HepG2 (cell line): ENCODE measurements around the gene SMTNL2. TPM values are rescaled to one million over a fixed set of nuclear protein-coding genes. Genes with fewer than 3 reads are reported as not detected.

ENCODE experiments used
- BHLHE40 ChIP-seq: IDR thresholded peaks from 2 replicates; pipeline ENCODE4 v1.6.1; 2011; ENCODE audit warnings: low read length, improper control_type of control experiment
- CC2D1A ChIP-seq: sonication (generic); formaldehyde crosslinking; IDR thresholded peaks from 2 replicates; pipeline ENCODE4 v1.8.1; 2023; ENCODE audit warnings: mild to moderate bottlenecking, missing genetic modification reagents
- CHCHD3 ChIP-seq: sonication (generic); formaldehyde crosslinking; IDR thresholded peaks from 2 replicates; pipeline ENCODE4 v1.8.0; 2022; ENCODE audit warnings: mild to moderate bottlenecking, missing genetic modification reagents, moderate library complexity
- DR1 ChIP-seq: sonication (generic); formaldehyde crosslinking; IDR thresholded peaks from 2 replicates; pipeline ENCODE4 v1.8.0; 2021; ENCODE audit warnings: mild to moderate bottlenecking, missing genetic modification reagents, inconsistent platforms
- GTF3A ChIP-seq: sonication (generic); formaldehyde crosslinking; conservative IDR thresholded peaks from 2 replicates; pipeline ENCODE4 v1.4.0; 2020; ENCODE audit warnings: mild to moderate bottlenecking, missing genetic modification reagents
- MYNN ChIP-seq: sonication (generic); formaldehyde crosslinking; IDR thresholded peaks from 2 replicates; pipeline ENCODE4 v1.4.0; 2020; ENCODE audit warnings: mild to moderate bottlenecking, low read depth, missing genetic modification reagents
- NCOR1 ChIP-seq: fragments of 200-600 bp; sonication (generic); IDR thresholded peaks from 2 replicates; pipeline ENCODE4 v1.7.0; 2017; ENCODE audit warnings: antibody characterized with exemption, low read length, borderline replicate concordance
- PHF21A ChIP-seq: sonication (generic); formaldehyde crosslinking; IDR thresholded peaks from 2 replicates; pipeline ENCODE4 v1.5.0; 2020; ENCODE audit warnings: mild to moderate bottlenecking, missing genetic modification reagents
- PHF5A ChIP-seq: IDR thresholded peaks from one replicate; pipeline ENCODE4 v1.6.1; 2018; ENCODE audit warnings: low read depth, missing genetic modification reagents; ENCODE audit not compliant: unreplicated experiment
- PLRG1 ChIP-seq: fragments of 450-650 bp; conservative IDR thresholded peaks from 2 replicates; pipeline ENCODE4 v1.6.1; 2016
- RFX1 ChIP-seq: fragments of 450-650 bp; IDR thresholded peaks from 2 replicates; pipeline ENCODE4 v1.6.1; 2017
- SMARCC2 ChIP-seq: fragments of 450-650 bp; IDR thresholded peaks from 2 replicates; pipeline ENCODE4 v1.6.1; 2017; ENCODE audit warnings: antibody characterized with exemption, mild to moderate bottlenecking
- TGIF2 ChIP-seq: IDR thresholded peaks from 2 replicates; pipeline ENCODE4 v1.6.1; 2016; ENCODE audit warnings: control low read depth, missing compliant biosample characterization
- ZNF224 ChIP-seq: sonication (generic); formaldehyde crosslinking; IDR thresholded peaks from 2 replicates; pipeline ENCODE4 v1.5.0; 2020; ENCODE audit warnings: mild to moderate bottlenecking, missing genetic modification reagents
- ZNF496 ChIP-seq: sonication (generic); formaldehyde crosslinking; IDR thresholded peaks from 2 replicates; pipeline ENCODE4 v1.8.1; 2023; ENCODE audit warnings: mild to moderate bottlenecking, moderate library complexity, missing genetic modification reagents; ENCODE audit not compliant: insufficient replicate concordance
- ZNF790 ChIP-seq: sonication (generic); formaldehyde crosslinking; IDR thresholded peaks from 2 replicates; pipeline ENCODE4 v1.8.0; 2022; ENCODE audit warnings: missing genetic modification reagents, mild to moderate bottlenecking, borderline replicate concordance
- polyA plus RNA-seq, 8 experiments: library from polyadenylated mRNA; depleted of rRNA in 3 of 8; stranded (reverse) in 7 of 8; unstranded in 1 of 8; fragments of >200 nt; fragmentation: Illumina TruSeq in 4 of 8; extraction: Trizol in 4 of 8; gene quantifications; 2 replicates each; pipeline versions ENCODE4 v1.2.1 to v1.2.3, GENCODE V29; 2011 to 2016; ENCODE audit warnings: low read depth in 4 of 8, missing spikeins in 1 of 8, mixed read lengths in 1 of 8; ENCODE audit not compliant: insufficient read depth in 1 of 8
- total RNA-seq, 5 experiments: library from RNA; depleted of rRNA; stranded (reverse); fragments of >200 nt; fragmentation: Illumina TruSeq; extraction: Trizol; gene quantifications; 2 replicates each; pipeline ENCODE4 v1.2.3, GENCODE V29; 2016; ENCODE audit warnings: low read depth in 1 of 5
- TF ChIP-seq, protein P1 (sequence below): sonication (generic); formaldehyde crosslinking; IDR thresholded peaks from 2 replicates; pipeline ENCODE4 v1.8.1; 2022; ENCODE audit warnings: mild to moderate bottlenecking, missing genetic modification reagents
- TF ChIP-seq, protein P2 (sequence below): IDR thresholded peaks from 2 replicates; pipeline ENCODE4 v1.6.1; 2016; ENCODE audit warnings: low read depth, control low read depth
- TF ChIP-seq, protein P3 (sequence below): IDR thresholded peaks from 2 replicates; pipeline ENCODE4 v1.6.1; 2012; ENCODE audit warnings: low read depth, low read length, improper control_type of control experiment
- TF ChIP-seq, protein P4 (sequence below): sonication (generic); formaldehyde crosslinking; IDR thresholded peaks from 2 replicates; pipeline ENCODE4 v1.4.0; 2020; ENCODE audit warnings: mild to moderate bottlenecking, missing genetic modification reagents
- TF ChIP-seq, protein P5 (sequence below): sonication (generic); formaldehyde crosslinking; IDR thresholded peaks from 2 replicates; pipeline ENCODE4 v1.5.0; 2020; ENCODE audit warnings: mild to moderate bottlenecking, missing genetic modification reagents

Gene SMTNL2
- total and polyA plus RNA-seq, 2 of the 13 experiments (the other 11 are each of a cell fraction or from before 2014, with no cell fraction given): 0.41 to 5.1 TPM

DNA sequence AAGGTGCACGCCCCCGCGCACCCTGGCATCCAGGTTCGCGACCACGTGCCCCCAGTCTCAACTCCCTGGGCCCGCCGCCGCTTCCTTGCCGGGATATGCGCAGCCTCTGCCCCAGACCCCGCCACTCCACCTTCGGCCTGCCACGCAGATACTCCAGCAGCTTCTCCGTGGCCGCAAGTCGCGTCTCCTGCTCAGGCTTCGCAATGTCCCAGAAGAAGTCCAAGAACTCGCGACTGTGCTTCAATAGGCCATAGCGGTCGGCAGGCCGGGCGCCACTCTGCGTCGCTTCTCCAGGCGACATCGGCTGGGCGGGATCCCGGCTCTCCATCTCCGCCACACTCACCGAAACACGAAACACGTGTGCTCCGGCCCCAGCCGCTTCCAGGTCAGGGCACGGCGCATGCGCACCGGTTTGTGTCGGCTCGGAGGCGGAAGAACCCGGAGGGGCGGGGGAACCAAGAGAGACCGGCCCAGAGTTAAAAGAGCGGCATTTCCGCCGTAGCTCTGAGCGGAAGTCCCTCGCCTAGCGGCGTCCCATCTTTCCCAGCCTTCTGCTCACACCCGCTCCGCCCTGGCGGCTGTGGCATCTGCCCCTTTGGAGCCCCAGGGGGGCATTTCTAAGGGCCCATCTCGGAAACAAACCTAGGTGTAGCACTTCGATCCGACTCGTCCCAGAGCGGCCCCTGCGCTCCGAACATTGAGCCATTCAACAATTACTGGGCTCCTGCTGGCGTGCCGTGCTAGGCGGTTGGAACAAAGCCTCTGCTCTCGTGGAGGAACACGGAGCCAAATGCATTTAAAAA is 29.1 kb upstream of the SMTNL2 start, which contains the start of gene MYBBP1A (continued):
- TF ChIP-seq, protein P1, sequence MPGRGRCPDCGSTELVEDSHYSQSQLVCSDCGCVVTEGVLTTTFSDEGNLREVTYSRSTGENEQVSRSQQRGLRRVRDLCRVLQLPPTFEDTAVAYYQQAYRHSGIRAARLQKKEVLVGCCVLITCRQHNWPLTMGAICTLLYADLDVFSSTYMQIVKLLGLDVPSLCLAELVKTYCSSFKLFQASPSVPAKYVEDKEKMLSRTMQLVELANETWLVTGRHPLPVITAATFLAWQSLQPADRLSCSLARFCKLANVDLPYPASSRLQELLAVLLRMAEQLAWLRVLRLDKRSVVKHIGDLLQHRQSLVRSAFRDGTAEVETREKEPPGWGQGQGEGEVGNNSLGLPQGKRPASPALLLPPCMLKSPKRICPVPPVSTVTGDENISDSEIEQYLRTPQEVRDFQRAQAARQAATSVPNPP (CRISPR knock-in tag): peak; percentile 62; the same call in 1 of the 2 replicates
- TF ChIP-seq ZNF790 (peak; percentile 81; the same call in 1 of the 2 replicates), ZNF224 (CRISPR knock-in tag) (peak; percentile 62; the same call in 1 of the 2 replicates), CHCHD3 (CRISPR knock-in tag) (no peak), SMARCC2 (no peak), MYNN (CRISPR knock-in tag) (peak; percentile 24; the same call in 1 of the 2 replicates), BHLHE40 (no peak), PLRG1 (no peak), GTF3A (CRISPR knock-in tag) (0 out of 2 replicates have a peak, but pooled peaks have one; percentile 76), NCOR1 (no peak), ZNF496 (CRISPR knock-in tag) (no peak), PHF21A (peak; percentile 68), RFX1 (no peak), CC2D1A (CRISPR knock-in tag) (no peak), PHF5A (no peak), TGIF2 (peak; percentile 57; the same call in 1 of the 2 replicates), DR1 (CRISPR knock-in tag) (peak; percentile 80; the same call in 1 of the 2 replicates)
- TF ChIP-seq, protein P2, sequence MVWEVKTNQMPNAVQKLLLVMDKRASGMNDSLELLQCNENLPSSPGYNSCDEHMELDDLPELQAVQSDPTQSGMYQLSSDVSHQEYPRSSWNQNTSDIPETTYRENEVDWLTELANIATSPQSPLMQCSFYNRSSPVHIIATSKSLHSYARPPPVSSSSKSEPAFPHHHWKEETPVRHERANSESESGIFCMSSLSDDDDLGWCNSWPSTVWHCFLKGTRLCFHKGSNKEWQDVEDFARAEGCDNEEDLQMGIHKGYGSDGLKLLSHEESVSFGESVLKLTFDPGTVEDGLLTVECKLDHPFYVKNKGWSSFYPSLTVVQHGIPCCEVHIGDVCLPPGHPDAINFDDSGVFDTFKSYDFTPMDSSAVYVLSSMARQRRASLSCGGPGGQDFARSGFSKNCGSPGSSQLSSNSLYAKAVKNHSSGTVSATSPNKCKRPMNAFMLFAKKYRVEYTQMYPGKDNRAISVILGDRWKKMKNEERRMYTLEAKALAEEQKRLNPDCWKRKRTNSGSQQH (CRISPR knock-in tag): peak; percentile 25; the same call in 1 of the 2 replicates
- TF ChIP-seq, protein P3, sequence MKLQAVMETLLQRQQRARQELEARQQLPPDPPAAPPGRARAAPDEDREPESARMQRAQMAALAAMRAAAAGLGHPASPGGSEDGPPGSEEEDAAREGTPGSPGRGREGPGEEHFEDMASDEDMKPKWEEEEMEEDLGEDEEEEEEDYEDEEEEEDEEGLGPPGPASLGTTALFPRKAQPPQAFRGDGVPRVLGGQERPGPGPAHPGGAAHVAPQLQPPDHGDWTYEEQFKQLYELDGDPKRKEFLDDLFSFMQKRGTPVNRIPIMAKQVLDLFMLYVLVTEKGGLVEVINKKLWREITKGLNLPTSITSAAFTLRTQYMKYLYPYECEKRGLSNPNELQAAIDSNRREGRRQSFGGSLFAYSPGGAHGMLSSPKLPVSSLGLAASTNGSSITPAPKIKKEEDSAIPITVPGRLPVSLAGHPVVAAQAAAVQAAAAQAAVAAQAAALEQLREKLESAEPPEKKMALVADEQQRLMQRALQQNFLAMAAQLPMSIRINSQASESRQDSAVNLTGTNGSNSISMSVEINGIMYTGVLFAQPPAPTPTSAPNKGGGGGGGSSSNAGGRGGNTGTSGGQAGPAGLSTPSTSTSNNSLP: no peak
- TF ChIP-seq, protein P4, sequence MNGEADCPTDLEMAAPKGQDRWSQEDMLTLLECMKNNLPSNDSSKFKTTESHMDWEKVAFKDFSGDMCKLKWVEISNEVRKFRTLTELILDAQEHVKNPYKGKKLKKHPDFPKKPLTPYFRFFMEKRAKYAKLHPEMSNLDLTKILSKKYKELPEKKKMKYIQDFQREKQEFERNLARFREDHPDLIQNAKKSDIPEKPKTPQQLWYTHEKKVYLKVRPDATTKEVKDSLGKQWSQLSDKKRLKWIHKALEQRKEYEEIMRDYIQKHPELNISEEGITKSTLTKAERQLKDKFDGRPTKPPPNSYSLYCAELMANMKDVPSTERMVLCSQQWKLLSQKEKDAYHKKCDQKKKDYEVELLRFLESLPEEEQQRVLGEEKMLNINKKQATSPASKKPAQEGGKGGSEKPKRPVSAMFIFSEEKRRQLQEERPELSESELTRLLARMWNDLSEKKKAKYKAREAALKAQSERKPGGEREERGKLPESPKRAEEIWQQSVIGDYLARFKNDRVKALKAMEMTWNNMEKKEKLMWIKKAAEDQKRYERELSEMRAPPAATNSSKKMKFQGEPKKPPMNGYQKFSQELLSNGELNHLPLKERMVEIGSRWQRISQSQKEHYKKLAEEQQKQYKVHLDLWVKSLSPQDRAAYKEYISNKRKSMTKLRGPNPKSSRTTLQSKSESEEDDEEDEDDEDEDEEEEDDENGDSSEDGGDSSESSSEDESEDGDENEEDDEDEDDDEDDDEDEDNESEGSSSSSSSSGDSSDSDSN (CRISPR knock-in tag): peak; percentile 74
- TF ChIP-seq, protein P5, sequence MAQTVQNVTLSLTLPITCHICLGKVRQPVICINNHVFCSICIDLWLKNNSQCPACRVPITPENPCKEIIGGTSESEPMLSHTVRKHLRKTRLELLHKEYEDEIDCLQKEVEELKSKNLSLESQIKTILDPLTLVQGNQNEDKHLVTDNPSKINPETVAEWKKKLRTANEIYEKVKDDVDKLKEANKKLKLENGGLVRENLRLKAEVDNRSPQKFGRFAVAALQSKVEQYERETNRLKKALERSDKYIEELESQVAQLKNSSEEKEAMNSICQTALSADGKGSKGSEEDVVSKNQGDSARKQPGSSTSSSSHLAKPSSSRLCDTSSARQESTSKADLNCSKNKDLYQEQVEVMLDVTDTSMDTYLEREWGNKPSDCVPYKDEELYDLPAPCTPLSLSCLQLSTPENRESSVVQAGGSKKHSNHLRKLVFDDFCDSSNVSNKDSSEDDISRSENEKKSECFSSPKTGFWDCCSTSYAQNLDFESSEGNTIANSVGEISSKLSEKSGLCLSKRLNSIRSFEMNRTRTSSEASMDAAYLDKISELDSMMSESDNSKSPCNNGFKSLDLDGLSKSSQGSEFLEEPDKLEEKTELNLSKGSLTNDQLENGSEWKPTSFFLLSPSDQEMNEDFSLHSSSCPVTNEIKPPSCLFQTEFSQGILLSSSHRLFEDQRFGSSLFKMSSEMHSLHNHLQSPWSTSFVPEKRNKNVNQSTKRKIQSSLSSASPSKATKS: no peak
